Transverse colon (tissue), 4 donors: ENCODE results near the gene ITPR2. TPM values are rescaled to one million over a fixed set of nuclear protein-coding genes. Genes with fewer than 3 reads are reported as not detected.

Experiments used
- DNase-seq: peaks from one replicate; pipeline ENCODE4 v3.0.0-alpha.2; 2019
- H3K27ac ChIP-seq, 4 donors: fragments of 200-600 bp; sonication (generic); 2 replicates each; pipeline ENCODE4 v1.5.1; 2016 to 2018; ENCODE audit warnings: inconsistent platforms in 4 of 4
- H3K27me3 ChIP-seq: fragments of 200-600 bp; sonication (generic); 2 replicates; pipeline ENCODE4 v1.5.1; 2017; ENCODE audit warnings: inconsistent platforms
- H3K36me3 ChIP-seq, 4 donors: fragments of 200-600 bp; sonication (generic); 2 replicates each; pipeline ENCODE4 v1.5.1; 2017 to 2019; ENCODE audit warnings: inconsistent platforms in 4 of 4
- H3K4me1 ChIP-seq, 4 donors: fragments of 200-600 bp; sonication (generic); 2 replicates each; pipeline ENCODE4 v1.5.1; 2017 to 2020; ENCODE audit warnings: inconsistent platforms in 4 of 4
- H3K4me3 ChIP-seq, 4 donors: fragments of 200-600 bp; sonication (generic); 1 replicate in 1 of 4; 2 replicates in 3 of 4; pipeline versions ENCODE4 v1.5.1 to v1.6.1; 2017 to 2019; ENCODE audit warnings: inconsistent platforms in 4 of 4
- H3K9me3 ChIP-seq, 2 donors: fragments of 200-600 bp; sonication (generic); 2 replicates each; pipeline ENCODE4 v1.5.1; 2017 to 2019; ENCODE audit warnings: inconsistent platforms in 2 of 2
- CTCF ChIP-seq, 5 experiments: fragments of 200-600 bp in 3 of 5; fragments of 450-650 bp in 2 of 5; sonication (generic) in 3 of 5; IDR thresholded peaks; 1 replicate in 2 of 5; 2 replicates in 3 of 5; pipeline ENCODE4 v1.5.1; 2016 to 2017; ENCODE audit warnings: antibody characterized with exemption in 5 of 5, inconsistent platforms in 3 of 5, mild to moderate bottlenecking in 2 of 5, moderate library complexity in 1 of 5
- EP300 ChIP-seq: sonication (generic); formaldehyde crosslinking; IDR thresholded peaks from one replicate; pipeline ENCODE4 v1.6.1; 2017; ENCODE audit warnings: antibody characterized with exemption, low read depth
- POLR2A ChIP-seq: fragments of 450-650 bp; IDR thresholded peaks from one replicate; pipeline ENCODE4 v1.6.1; 2016; ENCODE audit warnings: antibody characterized with exemption, mild to moderate bottlenecking, moderate library complexity
- POLR2AphosphoS5 ChIP-seq, 3 donors: sonication (generic); formaldehyde crosslinking; IDR thresholded peaks; one replicate each; pipeline ENCODE4 v1.6.1; 2016; ENCODE audit warnings: antibody characterized with exemption in 3 of 3
- WGBS, 2 donors: methylation state at CpG; one replicate each; pipeline ENCODE4 v1.1.5; 2018; ENCODE audit warnings: low coverage in 1 of 2; 5-methylcytosine and 5-hydroxymethylcytosine counted together
- in situ Hi-C, 4 donors: fragments of 200-750 bp; cut with MboI; loops; one replicate each; pipeline versions ENCODE4 v1.15.0 to v1.15.1; 2017; ENCODE audit warnings: low sequenced_read_pairs in 3 of 4, low pct_ligation_motif_present in 1 of 4, low pct_unique_long_range_greater_than_20kb in 1 of 4
- intact Hi-C: fragments of 100-400 bp; cut with DNase I; formaldehyde crosslinking; loops from one replicate; pipeline ENCODE4 v1.15.1; 2023; ENCODE audit warnings: low total_unique reads
- total RNA-seq, 4 donors: library from RNA; depleted of rRNA; stranded (reverse); fragments of >200 nt; gene quantifications; one replicate each; pipeline ENCODE4 v1.1.0, GENCODE V29; 2016

The ITPR2 gene
- total RNA-seq, 4 donors from 2014 or later: 29.8 to 60.5 (median 41.2) TPM

- H3K27ac ChIP-seq: no peak overlapping the region
- no peaks in the 10 kb centered on the region for H3K27me3 ChIP-seq
- H3K36me3 ChIP-seq: peaks cover 0 to 5% (median 0%) of the 10 kb centered on the region in 4 donors
- TF ChIP-seq POLR2A (no peak), CTCF (IDR thresholded peaks at IDR 0.05) (no peak), EP300 (no peak)
- intact Hi-C loops (no loop called here), in situ Hi-C loops (loop anchor here in 1 of 4 donors (25.0 kb wide), 1 partner anchor 564 kb away; no protein-coding TSS in a partner anchor)
- H3K4me1 ChIP-seq: peaks cover 0 to 5% (median 0%) of the 10 kb centered on the region in 4 donors
- no peak for DNase-seq
- no peaks in the 10 kb centered on the region for H3K9me3 ChIP-seq
- H3K4me3 ChIP-seq: no peak overlapping the region
Observed at GRCh38 chr12:26651036-26651435, 182.0 kb downstream of the ITPR2 start.

- DNase-seq: no peak
- H3K27ac ChIP-seq: no peak overlapping the region
- in situ Hi-C loops: loop anchor here in 3 of 4 donors (10.0 to 25.0 kb wide), 4 partner anchors 537 to 1212 kb away; no protein-coding TSS in a partner anchor
- peaks cover 0 to 5% (median 0%) of the 10 kb centered on the region in 4 donors for H3K4me1 ChIP-seq
- H3K27me3 ChIP-seq: no peaks in the 10 kb centered on the region
- H3K4me3 ChIP-seq: no peak overlapping the region
- H3K9me3 ChIP-seq: no peaks in the 10 kb centered on the region
- 25 to 42% methylated on average over 1 of the region's 1 CpG for WGBS, 2 donors
- H3K36me3 ChIP-seq: no peaks in the 10 kb centered on the region
- intact Hi-C loops: no loop called here
- TF ChIP-seq CTCF (IDR thresholded peaks at IDR 0.05): no peak
- TF ChIP-seq POLR2A: no peak
- no peak for TF ChIP-seq POLR2AphosphoS5 (IDR thresholded peaks at IDR 0.05)
- no peak for TF ChIP-seq EP300
Observed at GRCh38 chr12:26648999-26649398, 184.0 kb downstream of the ITPR2 start.

GRCh38 chr12:26648584-26648983 lies 184.4 kb downstream of the ITPR2 start:
- WGBS, 2 donors: 0 to 18% methylated on average over 1 of the region's 1 CpG
- in situ Hi-C loops: loop anchor here in 3 of 4 donors (10.0 to 25.0 kb wide), 4 partner anchors 536 to 1211 kb away; no protein-coding TSS in a partner anchor
- H3K27ac ChIP-seq: no peak overlapping the region
- TF ChIP-seq CTCF (IDR thresholded peaks at IDR 0.05): no peak
- no peak for TF ChIP-seq POLR2A
- no peak for TF ChIP-seq EP300
- TF ChIP-seq POLR2AphosphoS5 (IDR thresholded peaks at IDR 0.05): no peak
- H3K4me1 ChIP-seq: peaks cover 0 to 5% (median 0%) of the 10 kb centered on the region in 4 donors
- H3K4me3 ChIP-seq: no peak overlapping the region
- no peaks in the 10 kb centered on the region for H3K9me3 ChIP-seq
- no peak for DNase-seq
- intact Hi-C loops: no loop called here
- H3K36me3 ChIP-seq: no peaks in the 10 kb centered on the region
- no peaks in the 10 kb centered on the region for H3K27me3 ChIP-seq

- intact Hi-C loops: no loop called here
- TF ChIP-seq POLR2AphosphoS5 (IDR thresholded peaks at IDR 0.05): no peak
- no peak for TF ChIP-seq CTCF (IDR thresholded peaks at IDR 0.05)
- no peak for TF ChIP-seq EP300
- no peak for TF ChIP-seq POLR2A
- DNase-seq: no peak
- peaks cover 0 to 5% (median 2%) of the 10 kb centered on the region in 4 donors for H3K4me1 ChIP-seq
- WGBS, 2 donors: 57 to 86% methylated on average over 1 to 3 of the region's 3 CpGs
- no peak overlapping the region for H3K4me3 ChIP-seq
- H3K27me3 ChIP-seq: no peaks in the 10 kb centered on the region
- no peaks in the 10 kb centered on the region for H3K9me3 ChIP-seq
- in situ Hi-C loops: loop anchor here in 3 of 4 donors (10.0 to 25.0 kb wide), 4 partner anchors 536 to 1211 kb away; no protein-coding TSS in a partner anchor
- H3K36me3 ChIP-seq: no peaks in the 10 kb centered on the region
- no peak overlapping the region for H3K27ac ChIP-seq
Observed at GRCh38 chr12:26648066-26648465, 184.9 kb downstream of the ITPR2 start.
